GM13977 (cell line): ENCODE measurements around the gene PSENEN.
"Not testable (repeated sequence)": the region's sequence is repeated elsewhere in the genome, so short reads cannot be mapped to it uniquely, and the experiment has no call there.

Experiments
- DNase-seq: peaks from one replicate; pipeline ENCODE4 v3.0.0; 2012; ENCODE audit warnings: low spot score
- in situ Hi-C: fragments of 300-500 bp; cut with MboI; formaldehyde crosslinking; loops from one replicate; pipeline ENCODE4 v1.12.0; 2022; ENCODE audit warnings: low sequenced_read_pairs, low pct_unique_long_range_greater_than_20kb, mixed read lengths, inconsistent platforms; ENCODE audit not compliant: unreplicated experiment
- TF ChIP-seq, protein P1 (sequence below): IDR thresholded peaks from 2 replicates; pipeline ENCODE4 v1.5.1; 2012; ENCODE audit warnings: mild to moderate bottlenecking, control low read depth; ENCODE audit not compliant: insufficient read depth; ENCODE audit errors: extremely low read depth, missing control alignments

PSENEN gene

DNA sequence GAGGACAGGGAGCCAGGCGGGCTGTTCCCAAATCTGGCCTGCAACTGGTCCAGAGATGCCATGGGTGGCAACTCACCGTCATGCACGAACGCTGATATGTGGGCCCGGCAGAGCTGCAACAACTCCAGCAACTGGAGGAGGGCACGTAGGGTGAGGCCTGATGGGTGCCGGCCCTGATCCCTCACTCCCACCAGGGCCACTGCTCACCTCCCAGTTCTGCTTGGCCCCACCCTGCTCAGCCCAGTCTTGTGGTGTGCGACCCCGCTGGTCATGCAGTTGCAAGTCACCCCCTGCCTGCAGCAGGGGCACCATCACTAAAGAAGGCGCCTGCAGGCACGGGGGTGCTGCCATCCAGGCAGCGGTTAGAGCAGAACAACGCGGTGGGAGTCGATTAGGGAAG, 46.9 kb downstream of the PSENEN start:
- in situ Hi-C loops = no loop called here
- DNase-seq = no peak
- TF ChIP-seq, protein P1, sequence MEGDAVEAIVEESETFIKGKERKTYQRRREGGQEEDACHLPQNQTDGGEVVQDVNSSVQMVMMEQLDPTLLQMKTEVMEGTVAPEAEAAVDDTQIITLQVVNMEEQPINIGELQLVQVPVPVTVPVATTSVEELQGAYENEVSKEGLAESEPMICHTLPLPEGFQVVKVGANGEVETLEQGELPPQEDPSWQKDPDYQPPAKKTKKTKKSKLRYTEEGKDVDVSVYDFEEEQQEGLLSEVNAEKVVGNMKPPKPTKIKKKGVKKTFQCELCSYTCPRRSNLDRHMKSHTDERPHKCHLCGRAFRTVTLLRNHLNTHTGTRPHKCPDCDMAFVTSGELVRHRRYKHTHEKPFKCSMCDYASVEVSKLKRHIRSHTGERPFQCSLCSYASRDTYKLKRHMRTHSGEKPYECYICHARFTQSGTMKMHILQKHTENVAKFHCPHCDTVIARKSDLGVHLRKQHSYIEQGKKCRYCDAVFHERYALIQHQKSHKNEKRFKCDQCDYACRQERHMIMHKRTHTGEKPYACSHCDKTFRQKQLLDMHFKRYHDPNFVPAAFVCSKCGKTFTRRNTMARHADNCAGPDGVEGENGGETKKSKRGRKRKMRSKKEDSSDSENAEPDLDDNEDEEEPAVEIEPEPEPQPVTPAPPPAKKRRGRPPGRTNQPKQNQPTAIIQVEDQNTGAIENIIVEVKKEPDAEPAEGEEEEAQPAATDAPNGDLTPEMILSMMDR = no peak

DNA sequence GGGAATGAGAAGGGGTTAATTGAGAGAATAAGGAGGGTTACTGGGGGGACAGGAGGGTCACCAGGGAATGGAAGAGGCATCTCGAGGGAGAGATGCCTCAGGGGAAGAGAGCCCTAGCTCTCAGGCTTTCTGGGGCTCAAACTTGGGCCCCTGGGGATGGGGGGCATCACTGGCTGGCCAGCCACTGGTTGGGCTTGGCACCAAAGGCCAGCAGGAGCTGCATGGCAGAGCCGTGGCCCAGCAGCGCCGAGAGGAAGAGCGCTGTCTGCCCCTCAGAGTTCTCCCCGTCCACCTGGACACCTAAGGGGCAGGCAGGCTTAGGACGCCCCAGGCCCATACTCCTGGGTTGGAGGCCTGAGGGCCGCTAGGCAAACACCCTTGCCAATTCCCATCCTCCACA, 47.4 kb downstream of the PSENEN start:
- in situ Hi-C loops = no loop called here
- TF ChIP-seq, protein P1 = no peak

DNA sequence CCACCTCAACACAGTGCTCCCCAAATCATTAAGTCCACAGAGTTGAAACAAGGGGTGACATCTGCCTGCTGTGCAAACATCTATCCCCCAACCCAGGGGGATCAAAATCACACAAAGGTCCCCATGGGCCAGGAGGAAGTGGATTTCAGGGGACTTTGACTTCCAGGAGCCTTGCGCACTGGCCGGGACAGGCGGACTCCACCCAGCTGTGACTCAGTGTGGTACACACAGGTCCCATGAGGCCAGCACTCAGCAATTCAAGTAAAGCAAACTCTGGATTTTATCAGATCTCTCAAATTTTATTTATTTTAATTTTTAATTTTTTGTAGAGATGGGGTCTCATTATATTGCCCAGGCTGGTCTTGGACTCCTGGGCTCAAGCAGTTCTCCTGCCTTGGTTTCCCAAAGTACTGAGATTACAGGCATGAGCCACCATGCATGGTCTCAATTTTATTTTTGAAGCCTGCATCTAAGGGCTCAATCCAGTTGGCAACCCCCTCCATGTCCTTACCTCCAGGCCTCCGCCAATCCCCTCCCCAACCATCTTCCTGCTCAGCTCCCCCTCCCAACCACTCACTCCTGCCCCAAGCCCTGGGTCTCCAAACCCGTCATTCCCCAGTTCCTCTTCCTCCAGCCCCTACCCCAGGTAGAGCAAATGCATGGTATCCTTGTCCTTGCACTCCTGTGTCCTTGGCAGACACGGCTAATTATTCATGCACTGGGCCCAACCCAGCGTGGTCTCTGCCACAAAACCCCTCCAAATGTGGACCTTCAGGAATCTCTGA, 48.1 kb downstream of the PSENEN start:
- DNase-seq = no peak
- in situ Hi-C loops = no loop called here

More for the DNA sequence above, 47.4 kb downstream of the PSENEN start:
- DNase-seq = no peak

DNA sequence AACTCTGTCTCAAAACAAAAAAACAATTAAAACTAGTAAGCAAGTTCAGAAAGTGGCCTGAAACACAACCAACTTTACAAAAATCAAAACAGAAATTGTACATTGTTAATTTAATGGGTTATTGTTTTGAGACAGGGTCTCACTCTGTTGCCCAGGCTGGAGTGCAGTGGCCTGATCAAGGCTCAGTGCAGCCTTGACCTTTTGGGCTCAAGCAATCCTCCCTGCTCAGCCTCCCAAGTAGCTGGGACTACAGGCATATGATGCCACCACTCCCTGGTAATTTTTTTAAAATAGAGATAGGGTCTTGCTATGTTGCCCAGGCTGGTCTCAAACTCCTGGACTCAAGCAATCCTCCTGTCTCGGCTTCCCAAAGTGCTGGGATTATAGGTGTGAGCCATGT, 50.1 kb downstream of the PSENEN start:
- DNase-seq, in situ Hi-C loops: not testable (repeated sequence)

More for the DNA sequence above, 48.1 kb downstream of the PSENEN start:
- TF ChIP-seq, protein P1 = no peak
